22Rv1 (cell line): Measurements from ENCODE around the gene LSM4.

Experiments used
- H3K27ac ChIP-seq: fragments of 450-650 bp; 2 replicates; pipeline ENCODE4 v1.5.1; 2017
- CTCF ChIP-seq: fragments of 450-650 bp; IDR thresholded peaks from 2 replicates; pipeline ENCODE4 v1.5.1; 2017; ENCODE audit warnings: mild to moderate bottlenecking
- ZFX ChIP-seq: fragments of 450-650 bp; IDR thresholded peaks from 2 replicates; pipeline ENCODE4 v1.6.1; 2017; ENCODE audit warnings: antibody characterized with exemption, borderline replicate concordance

LSM4 gene

GRCh38 chr19:18291019-18291524 is 31.8 kb downstream of the LSM4 start:
- no peak for TF ChIP-seq ZFX
- TF ChIP-seq CTCF = no peak
- H3K27ac ChIP-seq = peak overlapping the region; percentile 75

- TF ChIP-seq ZFX = no peak
- TF ChIP-seq CTCF = no peak
- no peak overlapping the region for H3K27ac ChIP-seq
These were observed 32.4 kb downstream of the LSM4 start for GRCh38 chr19:18290302-18291018.

GRCh38 chr19:18289471-18290301 is 33.2 kb downstream of the LSM4 start:
- TF ChIP-seq ZFX (no peak), CTCF (no peak)

GRCh38 chr19:18287836-18288772 is 34.8 kb downstream of the LSM4 start:
- no peak overlapping the region for H3K27ac ChIP-seq
- no peak for TF ChIP-seq CTCF
- TF ChIP-seq ZFX = no peak

More at GRCh38 chr19:18289471-18290301, 33.2 kb downstream of the LSM4 start:
- no peak overlapping the region for H3K27ac ChIP-seq

GRCh38 chr19:18286973-18287635 is 35.8 kb downstream of the LSM4 start:
- no peak overlapping the region for H3K27ac ChIP-seq
- no peak for TF ChIP-seq ZFX
- TF ChIP-seq CTCF = no peak

GRCh38 chr19:18284712-18285360 is 38.0 kb downstream of the LSM4 start:
- peak overlapping the region; percentile 36 for H3K27ac ChIP-seq
- TF ChIP-seq CTCF = no peak
